HG03460 (cell line): ENCODE data around the gene TEX14.
"Not testable (repeated sequence)": the region's sequence is repeated elsewhere in the genome, so short reads cannot be mapped to it uniquely, and the experiment has no call there.

Experiments used
- ATAC-seq: cut with Tn5 transposase; IDR thresholded peaks from one replicate; pipeline ENCODE4 v1.9.1; 2021; ENCODE audit not compliant: unreplicated experiment

Gene TEX14

GRCh38 chr17:58568044-58568799 is 123.6 kb downstream of the TEX14 start:
- ATAC-seq: no peak

- ATAC-seq: no peak
Measured at GRCh38 chr17:58565389-58566311, 126.2 kb downstream of the TEX14 start.

GRCh38 chr17:58564971-58565370 is 126.9 kb downstream of the TEX14 start:
- ATAC-seq: no peak

- no peak for ATAC-seq
Measured at GRCh38 chr17:58564243-58564642, 127.6 kb downstream of the TEX14 start.

- no peak for ATAC-seq
Measured at GRCh38 chr17:58560511-58560910, 131.3 kb downstream of the TEX14 start.

GRCh38 chr17:58557981-58558380 is 133.9 kb downstream of the TEX14 start:
- no peak for ATAC-seq

GRCh38 chr17:58556833-58557250 is 135.0 kb downstream of the TEX14 start:
- ATAC-seq: no peak

- not testable (repeated sequence) for ATAC-seq
Measured at GRCh38 chr17:58555109-58555508, 136.7 kb downstream of the TEX14 start.

GRCh38 chr17:58541249-58541648 is 150.6 kb downstream of the TEX14 start:
- no peak for ATAC-seq

GRCh38 chr17:58539698-58540097 is 152.1 kb downstream of the TEX14 start:
- no peak for ATAC-seq

- no peak for ATAC-seq
Measured at GRCh38 chr17:58538811-58539409, 152.9 kb downstream of the TEX14 start.

- ATAC-seq: no peak
Measured at GRCh38 chr17:58537266-58537665, 154.6 kb downstream of the TEX14 start.

GRCh38 chr17:58536542-58536941 is 155.3 kb downstream of the TEX14 start:
- ATAC-seq: no peak

GRCh38 chr17:58535431-58535830 is 156.4 kb downstream of the TEX14 start:
- no peak for ATAC-seq

- no peak for ATAC-seq
Measured at GRCh38 chr17:58534901-58535421, 156.9 kb downstream of the TEX14 start.

- ATAC-seq: no peak
Measured at GRCh38 chr17:58534331-58534730, 157.5 kb downstream of the TEX14 start.

- no peak for ATAC-seq
Measured at GRCh38 chr17:58533616-58534188, 158.1 kb downstream of the TEX14 start.

GRCh38 chr17:58532555-58532951 is 159.3 kb downstream of the TEX14 start:
- no peak for ATAC-seq

- ATAC-seq: peak; percentile 59
Measured at GRCh38 chr17:58531661-58532554, 159.9 kb downstream of the TEX14 start.

- ATAC-seq: no peak
Measured at GRCh38 chr17:58531122-58531521, 160.7 kb downstream of the TEX14 start.
